Measurements from ENCODE around the gene CUTA. TPM values are rescaled to one million over a fixed set of nuclear protein-coding genes. Genes with fewer than 3 reads are reported as not detected.

Gene CUTA
- total and polyA plus RNA-seq, 2 experiments from 2014 or later = 207 to 421 TPM

- TF ChIP-seq ZNF462 (CRISPR knock-in tag; IDR thresholded peaks at IDR 0.05) (no peak), REST (IDR thresholded peaks at IDR 0.05; ENCODE audit: unreplicated experiment) (no peak), JUNB (IDR thresholded peaks at IDR 0.05; ENCODE audit: unreplicated experiment) (no peak), EZH2phosphoT487 (IDR thresholded peaks at IDR 0.05; ENCODE audit: unreplicated experiment) (no peak), ZNF331 (CRISPR knock-in tag; IDR thresholded peaks at IDR 0.05; ENCODE audit: low read depth) (no peak), STAT1 (IDR thresholded peaks at IDR 0.05; ENCODE audit: unreplicated experiment) (no peak)
These were observed 12.4 kb downstream of the CUTA start (continued) for GRCh38 chr6:33405386-33405940.

Measured in GM23338 (cell line).